GM21737 (cell line): Measurements from ENCODE around the gene DAAM2.

Source experiments
- ATAC-seq: cut with Tn5 transposase; IDR thresholded peaks from one replicate; pipeline ENCODE4 v1.9.1; 2021; ENCODE audit warnings: mild to moderate bottlenecking, moderate library complexity; ENCODE audit not compliant: unreplicated experiment

DAAM2 gene

DNA sequence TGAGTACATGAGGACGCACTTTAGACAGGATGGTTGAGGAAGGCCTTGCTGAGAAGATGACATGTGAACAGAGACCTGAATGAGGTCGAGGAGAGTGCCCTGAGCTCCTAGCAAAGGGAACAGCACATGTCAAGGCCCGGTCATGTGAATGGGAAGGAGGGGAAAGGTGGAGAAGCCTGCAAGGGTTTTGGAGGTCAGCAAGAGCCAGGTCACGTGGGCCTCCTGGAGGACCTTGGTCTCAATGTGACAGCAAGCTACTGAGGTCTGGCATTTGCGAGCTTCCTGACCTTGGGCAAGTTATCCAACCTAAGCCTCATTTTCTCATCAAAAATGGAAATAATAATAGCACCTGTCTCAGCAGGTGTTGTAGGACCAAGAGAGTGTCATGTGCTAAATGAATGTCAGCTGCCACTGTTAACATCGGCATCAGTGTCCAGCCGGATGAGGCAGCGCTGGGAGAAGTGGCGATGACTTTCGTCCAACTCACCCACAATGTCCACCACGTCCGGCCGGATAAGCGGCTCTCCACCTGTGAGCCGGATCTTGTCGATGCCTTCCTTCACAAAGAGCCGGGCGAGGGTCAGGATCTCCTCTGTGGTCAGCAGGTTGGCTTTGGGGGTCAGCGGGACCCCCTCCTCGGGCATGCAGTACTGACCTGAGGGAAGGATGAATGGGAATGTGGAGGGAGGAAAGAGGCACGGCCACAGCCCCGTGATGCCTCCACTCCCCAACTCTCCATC lies 133.2 kb downstream of the DAAM2 start:
- no peak for ATAC-seq

DNA sequence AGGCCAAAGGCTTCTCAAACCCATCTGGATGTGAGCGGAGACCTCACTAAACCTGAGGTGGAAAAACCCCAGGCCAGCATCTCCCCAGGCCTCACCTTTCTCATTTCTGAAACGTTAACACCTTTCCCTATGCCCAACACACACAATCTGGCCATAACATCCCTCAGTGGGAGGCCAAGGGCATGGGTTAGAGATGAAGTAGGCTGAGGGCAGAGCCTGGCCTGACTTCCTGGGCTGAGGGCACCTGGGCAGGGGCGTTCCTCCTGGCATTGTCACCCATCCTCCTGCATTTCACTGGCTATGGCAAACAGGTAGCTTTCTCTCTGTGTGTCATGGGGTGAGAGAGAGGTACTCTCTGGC lies 133.7 kb downstream of the DAAM2 start:
- ATAC-seq, result no peak

DNA sequence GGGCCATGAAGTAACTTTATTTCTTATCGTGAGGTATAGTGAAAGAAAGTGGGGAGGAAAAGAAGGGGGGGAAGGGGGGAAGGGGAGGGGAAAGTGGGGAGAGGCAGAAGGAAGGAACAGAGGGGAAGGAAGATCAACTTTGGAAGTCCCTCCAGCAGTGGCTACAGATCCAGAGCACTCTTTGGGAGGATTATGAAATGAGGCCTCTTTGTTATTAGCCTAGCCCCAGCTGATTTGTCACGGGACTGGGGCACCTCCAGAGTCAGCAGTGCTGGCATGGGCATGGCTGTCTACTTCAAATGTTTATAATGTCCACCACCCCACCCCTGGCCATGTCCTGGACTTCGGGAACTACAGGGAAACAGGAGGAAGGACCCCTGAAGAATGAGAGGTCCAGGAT lies 134.5 kb downstream of the DAAM2 start:
- ATAC-seq, result no peak

DNA sequence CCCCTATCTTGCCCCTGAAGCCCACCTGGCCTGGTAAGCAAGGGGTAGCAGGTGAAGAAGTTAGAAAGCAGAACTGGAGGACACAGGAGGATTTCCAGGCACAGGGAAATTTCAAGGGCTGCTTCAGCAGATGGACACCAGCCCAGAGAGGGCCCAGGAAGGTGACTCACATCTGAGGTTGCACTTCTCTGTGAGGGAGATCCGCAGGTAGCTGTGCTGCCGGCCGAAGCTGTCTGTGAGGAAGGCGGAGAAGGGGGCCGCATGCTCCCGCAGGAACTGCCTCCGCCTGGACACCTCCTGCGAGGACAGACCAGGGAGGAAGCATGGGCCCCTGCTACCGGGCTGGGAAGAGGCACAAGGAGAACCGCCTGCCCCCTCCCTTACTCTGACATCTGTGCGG lies 135.0 kb downstream of the DAAM2 start:
- ATAC-seq, result no peak

DNA sequence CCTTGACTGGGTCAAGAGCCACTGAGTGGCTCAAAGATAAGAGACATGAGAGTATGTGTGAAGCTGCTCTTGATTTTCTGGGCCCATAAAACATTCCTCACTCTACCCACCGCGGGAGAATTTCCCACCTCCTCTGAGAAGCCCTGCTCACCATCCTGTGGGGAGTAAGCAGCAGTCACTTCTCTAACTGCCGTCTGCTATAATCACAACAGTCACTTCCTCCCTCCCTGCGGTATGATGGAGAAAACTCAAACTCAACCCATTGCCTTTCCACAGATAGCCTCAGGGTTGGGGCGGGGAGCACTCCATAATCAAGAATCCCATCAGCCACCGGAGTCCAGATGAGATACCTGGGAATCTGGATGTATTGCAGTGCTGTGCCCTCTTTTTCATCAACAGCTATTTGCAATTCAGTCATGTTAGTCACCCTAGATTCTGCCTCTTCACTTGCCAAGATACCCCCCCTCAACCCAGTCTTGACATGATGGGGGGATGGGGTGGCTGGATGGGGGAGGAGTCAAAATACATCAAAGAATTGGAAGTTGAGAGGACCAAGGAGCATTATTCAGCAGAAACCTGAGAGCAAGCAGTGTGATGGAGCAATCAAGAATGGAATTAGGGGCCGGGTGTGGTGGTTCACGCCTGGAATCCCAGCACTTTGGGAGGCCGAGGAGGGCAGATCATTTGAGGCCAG lies 137.0 kb downstream of the DAAM2 start:
- no peak for ATAC-seq

DNA sequence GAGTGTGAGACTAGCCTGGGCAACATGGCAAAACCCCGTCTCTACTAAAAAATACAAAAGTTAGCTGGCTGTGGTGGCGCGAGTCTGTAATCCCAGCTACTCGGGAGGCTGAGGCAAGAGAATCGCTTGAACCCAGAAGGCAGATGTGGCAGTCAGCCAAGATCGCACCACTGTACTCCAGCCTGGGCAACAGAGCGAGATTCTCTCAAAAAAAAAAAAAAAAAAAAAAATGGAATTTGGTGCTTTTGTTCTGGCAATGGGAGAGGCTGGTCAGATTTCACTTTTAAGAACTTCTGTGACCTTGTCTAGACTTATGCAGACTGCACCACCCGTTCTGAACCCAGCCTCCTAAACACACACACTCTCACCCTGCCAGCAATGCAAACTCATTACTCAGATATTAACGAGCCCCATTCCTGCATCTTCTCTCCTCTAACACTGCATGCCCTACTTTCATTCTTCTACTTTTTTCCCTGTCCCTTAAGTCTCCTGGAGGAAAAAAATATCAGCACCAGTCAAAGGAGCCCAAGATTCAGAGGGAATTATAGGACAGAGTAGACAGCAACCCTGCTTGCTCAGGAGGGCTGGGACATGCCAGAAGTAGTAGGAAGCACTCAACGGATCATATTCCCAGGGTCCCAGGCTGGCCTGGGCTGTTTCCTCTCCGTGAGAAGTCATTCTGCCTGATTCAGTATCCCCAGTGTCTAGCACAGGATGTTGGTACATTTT lies 137.7 kb downstream of the DAAM2 start:
- no peak for ATAC-seq

DNA sequence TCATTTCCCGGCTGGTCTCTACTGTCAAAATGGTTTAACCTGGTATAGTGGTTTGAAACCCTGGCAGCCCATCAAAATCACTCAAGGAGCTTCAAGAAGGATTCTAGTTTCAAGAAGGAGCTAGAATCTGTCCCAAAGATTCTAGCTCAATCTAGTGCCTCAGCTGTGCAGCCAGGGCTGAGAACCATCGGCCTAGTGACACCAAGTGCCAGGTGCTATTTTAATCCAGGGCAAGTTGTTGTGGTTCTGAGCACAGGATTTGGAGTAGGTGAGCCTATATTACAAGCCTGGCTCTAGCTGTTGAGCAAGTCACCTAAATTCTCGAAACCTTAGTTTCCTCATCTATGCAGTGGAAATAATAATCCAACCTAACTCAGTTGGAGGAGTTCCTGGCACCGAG lies 138.4 kb downstream of the DAAM2 start:
- no peak for ATAC-seq

DNA sequence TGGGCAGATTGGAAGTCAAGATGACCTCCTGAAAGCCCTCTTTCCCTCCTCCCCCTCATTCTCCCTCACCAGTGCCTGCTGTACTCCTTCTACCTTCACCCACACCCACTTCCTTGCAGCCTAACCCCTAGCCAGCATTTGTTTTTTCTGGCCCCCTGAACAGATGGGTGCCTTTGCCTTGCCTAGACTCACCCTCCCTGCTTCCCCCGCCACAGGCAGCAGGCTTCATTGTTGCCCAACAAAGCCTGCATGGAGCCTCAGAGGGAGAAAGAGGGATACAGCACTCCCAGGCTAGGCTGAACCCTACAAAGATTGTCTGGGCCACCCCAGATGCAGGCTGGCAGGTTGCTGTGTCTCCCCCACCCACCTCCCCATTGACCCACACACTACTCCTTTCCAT lies 139.4 kb downstream of the DAAM2 start:
- ATAC-seq, result no peak

DNA sequence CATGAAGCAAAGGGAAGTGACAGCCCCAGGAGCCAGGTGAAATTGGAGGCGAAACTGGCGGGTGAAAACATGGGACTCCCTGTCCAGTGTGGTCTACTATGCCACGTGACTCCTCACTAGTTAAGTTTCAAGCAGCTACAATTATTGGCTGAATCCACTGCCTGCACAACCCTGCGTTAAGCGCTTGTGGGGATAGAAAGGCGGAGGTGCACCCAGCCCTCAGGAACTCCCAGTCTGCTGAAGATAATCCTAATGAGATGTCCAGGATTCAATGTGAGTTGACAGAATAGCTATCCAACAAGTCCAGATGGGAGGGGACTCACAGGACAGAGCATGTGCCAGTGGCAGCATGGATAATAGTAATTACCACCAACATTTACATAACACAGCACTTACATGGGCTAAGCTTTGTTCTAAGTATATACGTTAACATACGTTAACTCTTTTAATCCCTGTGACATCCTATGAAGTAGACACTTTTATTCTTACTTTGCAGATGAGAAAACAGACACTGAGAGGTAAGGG lies 140.3 kb downstream of the DAAM2 start:
- no peak for ATAC-seq

DNA sequence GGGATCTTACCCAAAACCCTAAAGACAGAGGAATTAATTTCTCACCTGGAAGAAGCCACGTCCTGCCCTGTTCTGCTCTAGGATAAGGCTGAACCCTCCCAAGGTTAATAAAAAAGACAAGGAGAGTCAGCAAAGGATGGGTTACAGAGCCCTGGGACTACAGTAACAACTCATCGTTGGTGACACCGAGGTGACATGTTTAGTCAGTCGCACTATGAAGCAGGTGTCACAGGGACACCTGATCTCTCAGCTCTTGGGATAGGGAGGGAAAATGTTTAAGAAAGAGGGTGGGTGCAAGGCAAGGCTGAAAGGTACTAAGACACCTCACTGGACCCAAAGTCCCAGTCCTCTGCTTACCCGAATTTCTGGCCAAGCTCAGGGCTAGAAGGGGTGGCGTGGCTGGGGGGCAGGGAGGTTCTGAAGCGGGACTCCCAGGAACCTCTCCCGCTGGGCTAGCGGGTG lies 141.5 kb downstream of the DAAM2 start:
- no peak for ATAC-seq

DNA sequence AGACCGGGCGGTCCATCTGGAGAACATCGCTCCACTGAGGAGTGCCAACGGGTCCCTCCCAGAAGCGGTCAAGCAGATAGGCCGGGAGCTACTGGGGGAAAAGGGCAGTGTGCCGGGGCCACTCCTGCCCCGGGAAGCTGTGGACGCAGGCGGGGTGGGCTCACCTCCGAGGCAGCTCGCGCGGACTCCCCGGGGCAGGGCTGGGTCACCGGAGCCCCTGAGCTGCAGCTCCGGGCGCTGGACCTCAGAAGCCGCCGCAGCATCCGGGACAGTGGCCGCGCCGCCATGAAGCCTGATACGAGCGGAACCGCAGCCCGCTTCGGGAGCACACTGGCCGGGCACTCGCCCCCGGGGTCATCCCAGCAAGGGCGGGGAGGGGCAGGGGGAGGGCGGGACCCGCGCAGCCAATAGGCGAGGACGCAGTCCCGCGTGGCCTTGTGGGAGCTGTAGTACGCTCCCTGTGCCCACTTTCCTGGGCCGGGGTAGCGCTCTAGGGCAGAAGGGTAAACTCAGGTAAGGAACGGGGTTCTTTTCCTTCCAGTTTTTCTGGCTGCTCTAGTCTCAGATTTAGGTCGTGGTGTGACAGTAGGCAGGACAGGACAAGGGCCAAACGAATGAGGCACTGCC lies 142.1 kb downstream of the DAAM2 start, which contains the start of gene MOCS1:
Gene MOCS1 (minus strand): TSS at position 332 of the 627 bp plus-strand sequence. CDS start 45 bp downstream, at position 287.
- ATAC-seq, result no peak

DNA sequence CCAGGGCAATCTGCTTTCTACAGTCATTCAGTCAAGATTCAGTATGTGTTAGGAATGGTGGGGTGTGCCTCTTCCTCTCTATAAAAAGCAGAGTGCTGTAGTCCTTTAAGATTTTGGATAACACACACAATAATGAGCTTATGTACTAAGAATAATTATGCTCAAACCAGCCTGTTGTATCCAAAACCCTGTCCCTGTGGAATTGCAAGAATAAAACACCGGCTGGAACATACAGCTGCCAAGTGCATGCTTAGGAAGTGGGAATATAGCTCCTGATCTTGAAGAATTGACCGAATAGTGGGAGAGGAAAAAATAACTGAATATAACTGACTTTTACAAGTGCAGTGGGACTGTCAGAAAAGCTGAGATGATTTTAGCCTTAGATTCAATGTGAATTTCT lies 143.1 kb downstream of the DAAM2 start:
- ATAC-seq, result no peak

DNA sequence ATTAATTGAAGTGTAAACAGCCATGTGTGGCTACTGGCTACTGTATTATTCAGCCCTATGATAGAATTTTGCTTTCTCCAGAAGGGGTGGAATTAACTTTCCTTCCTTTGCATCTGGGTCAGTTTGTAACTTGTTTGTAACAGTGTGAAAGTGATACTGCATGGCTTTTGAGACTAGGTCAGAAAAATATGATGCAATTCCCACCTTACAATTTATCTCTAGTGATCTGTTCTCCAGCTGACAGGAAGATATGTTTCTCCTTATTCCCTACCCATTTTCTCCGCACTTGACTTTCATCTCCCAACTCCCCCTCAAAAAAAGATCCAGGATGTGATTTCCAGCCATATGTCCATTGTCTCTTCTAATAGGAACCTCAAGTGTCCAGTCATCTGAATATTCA lies 144.7 kb downstream of the DAAM2 start:
- no peak for ATAC-seq

DNA sequence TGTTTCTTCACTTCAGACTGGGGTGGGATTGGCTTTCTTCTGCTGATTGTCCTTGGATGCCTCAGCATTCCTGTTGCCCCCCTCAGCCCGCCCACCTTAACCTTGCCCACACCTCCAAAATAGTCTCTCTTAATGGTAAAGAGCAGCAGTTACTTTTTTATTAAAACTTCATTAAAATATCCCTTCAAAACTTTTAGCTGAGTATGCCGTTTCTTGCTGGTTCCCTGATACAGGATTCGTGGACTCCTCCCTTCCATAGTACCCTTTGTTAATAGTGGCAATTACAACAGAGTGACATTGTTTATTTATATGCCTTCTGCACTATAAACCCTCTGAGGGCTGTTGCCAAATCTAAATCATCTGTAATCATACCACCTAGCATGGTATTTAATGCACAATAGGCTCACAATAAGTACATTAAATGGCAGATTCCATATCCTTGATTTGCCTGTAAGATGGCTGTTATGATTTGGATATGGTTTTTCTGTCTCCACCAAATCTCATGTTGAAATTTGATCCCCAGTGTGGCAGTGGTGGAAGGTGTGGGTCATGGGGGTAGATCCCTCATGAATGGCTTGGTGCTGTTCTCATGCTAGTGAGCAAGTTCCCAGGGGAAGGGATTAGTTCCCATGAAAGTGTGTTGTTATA lies 145.6 kb downstream of the DAAM2 start:
- ATAC-seq, result no peak

DNA sequence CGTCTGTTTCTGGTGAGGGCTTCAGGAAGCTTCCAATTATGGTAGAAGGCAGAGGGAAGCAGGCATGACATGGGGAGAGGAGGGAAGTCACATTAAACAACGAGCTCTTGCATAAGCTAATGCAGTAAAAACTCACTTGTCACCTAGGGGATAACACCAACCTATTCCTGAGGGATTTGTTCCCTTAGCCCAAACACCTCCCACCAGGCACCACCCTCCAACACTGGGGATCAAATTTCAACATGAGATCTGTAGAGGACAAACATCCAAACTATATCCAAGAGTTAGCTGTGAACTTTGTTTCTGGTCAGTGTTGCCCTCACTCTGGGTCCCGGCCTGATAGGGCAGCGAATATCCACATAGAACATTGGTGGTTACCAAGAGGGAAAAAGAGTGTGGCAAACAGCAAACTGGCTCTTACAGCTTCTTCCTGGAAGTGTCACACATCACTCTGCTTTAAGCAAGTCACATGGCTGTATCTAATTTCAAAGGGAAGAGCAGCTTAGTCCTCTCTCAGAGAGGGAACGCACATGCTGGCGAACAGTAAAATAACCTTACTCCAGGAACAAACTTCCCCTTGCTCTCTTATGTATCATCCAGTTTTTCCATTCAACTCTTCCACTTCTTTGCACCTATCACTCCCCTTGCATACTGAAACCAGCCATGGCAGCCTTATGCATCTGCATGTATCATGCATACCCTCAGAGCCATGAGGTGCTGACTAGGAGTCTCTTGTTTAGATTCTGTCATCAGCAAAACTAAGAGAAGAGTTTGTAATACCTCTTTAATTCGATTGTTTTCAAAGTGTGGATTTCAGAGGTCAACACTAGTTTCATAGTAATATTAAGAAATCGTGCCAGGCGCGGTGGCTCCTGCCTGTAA lies 146.8 kb downstream of the DAAM2 start:
- ATAC-seq, result no peak

DNA sequence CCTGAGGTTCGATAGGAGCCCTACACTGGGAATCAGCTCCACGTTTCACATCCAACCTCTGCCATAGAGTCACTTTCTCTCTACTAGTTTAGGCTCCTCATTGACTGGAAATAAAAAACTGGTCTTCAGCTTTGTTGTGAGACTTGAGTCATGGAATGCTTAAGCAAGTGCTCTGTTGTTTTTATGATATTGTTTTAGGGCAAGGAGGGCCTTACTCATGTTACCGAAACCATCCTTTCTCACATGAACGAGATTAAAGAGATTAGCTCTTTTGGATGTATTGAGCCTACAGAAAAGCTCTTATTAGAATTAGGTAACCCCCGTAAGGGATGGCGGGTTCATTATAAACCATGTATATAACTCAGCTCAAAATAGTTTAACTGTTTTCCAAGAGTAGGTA lies 149.0 kb downstream of the DAAM2 start:
- no peak for ATAC-seq

DNA sequence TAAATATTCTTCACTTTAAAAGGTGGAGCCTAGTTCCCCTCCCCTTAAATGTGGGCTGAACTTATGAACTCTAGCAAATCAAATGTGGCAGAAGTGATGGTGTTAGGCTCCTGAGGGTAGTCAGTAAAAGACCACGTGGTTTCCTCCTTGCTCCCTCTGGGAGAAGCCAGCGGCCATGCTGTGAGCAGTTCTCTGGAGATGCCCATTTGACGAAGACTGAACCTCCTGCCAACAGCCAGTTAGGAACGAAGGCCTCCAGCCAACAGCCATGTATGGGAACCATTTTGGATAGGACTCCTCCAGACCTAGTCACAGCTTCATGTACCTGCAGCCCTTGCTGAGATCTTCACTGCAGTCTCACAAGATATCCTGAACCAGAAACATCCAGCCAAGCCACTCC lies 149.6 kb downstream of the DAAM2 start:
- no peak for ATAC-seq

DNA sequence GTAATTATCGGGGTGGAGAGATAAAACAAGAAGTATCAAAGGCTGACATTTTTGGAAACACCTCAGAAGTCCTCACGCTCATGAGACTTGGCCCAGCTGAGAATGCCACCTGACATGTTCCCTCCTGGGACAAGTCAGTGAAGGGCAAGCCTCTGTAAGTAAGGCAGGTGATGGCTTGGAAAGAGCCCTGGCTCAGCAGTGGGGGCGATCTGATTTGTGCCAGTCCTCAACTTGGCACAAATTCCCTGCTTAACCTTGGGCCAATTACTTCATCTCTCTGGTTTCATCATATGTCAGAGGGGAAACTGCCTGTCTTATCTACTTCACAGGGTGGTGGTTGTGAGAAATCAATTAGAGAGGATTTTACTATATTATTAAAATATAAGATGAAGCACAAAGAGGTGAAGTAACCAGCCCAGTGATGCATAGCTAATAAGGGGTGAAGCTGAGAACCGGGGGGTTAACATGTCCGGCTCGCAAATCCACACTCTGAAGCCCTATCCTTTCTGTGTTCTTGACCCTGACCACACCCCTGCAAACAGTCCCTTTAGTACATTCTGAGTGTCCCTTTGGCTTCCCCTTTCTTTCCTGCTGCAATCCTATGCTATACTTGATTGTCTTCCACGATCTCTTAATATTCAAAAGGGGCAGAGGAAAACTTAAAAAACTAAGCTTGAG lies 150.9 kb downstream of the DAAM2 start:
- ATAC-seq, result no peak

DNA sequence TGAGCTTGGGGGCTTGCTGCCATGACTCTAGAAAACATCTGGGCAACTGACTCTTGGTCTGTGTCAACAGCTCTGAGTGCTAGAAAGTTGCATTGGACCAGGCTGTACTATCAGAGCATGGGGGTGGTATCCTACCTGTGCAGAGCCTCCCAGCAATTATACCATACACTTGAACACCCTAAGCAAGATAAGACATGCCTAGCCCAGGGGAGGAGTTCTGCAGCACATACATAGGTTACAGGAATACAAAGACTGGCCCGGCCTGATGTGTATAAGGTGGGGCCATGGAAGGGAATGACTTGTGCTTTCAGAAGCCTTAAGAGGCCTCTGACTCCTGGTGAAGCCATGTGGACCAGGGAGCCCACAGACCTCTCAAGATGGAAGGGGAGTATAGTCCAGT lies 153.4 kb downstream of the DAAM2 start:
- ATAC-seq, result no peak
